ENCODE data around the gene ATP9B.

Gene ATP9B

GRCh38 chr18:79413025-79413424 is 343.8 kb downstream of the ATP9B start:
- DNase-seq (ENCODE audit: low spot score): no peak

GRCh38 chr18:79413426-79413825 is 344.2 kb downstream of the ATP9B start:
- no peak for DNase-seq (ENCODE audit: low spot score)

- no peak for DNase-seq (ENCODE audit: low spot score)
These were observed 344.7 kb downstream of the ATP9B start for GRCh38 chr18:79413901-79414300.

GRCh38 chr18:79416022-79416676 is 347.0 kb downstream of the ATP9B start:
- no peak for DNase-seq (ENCODE audit: low spot score)

GRCh38 chr18:79416677-79417052 is 347.5 kb downstream of the ATP9B start:
- DNase-seq (ENCODE audit: low spot score): no peak

- no peak for DNase-seq (ENCODE audit: low spot score)
These were observed 349.0 kb downstream of the ATP9B start for GRCh38 chr18:79418236-79418635.

GRCh38 chr18:79418642-79419041 is 349.4 kb downstream of the ATP9B start:
- DNase-seq (ENCODE audit: low spot score): no peak

GRCh38 chr18:79420033-79420745 is 351.0 kb downstream of the ATP9B start:
- DNase-seq (ENCODE audit: low spot score): no peak

- no peak for DNase-seq (ENCODE audit: low spot score)
These were observed 352.2 kb downstream of the ATP9B start for GRCh38 chr18:79421275-79421857.

GRCh38 chr18:79422022-79422782 is 353.0 kb downstream of the ATP9B start:
- peak; percentile 64 for DNase-seq (ENCODE audit: low spot score)

- DNase-seq (ENCODE audit: low spot score): no peak
These were observed 353.6 kb downstream of the ATP9B start for GRCh38 chr18:79422783-79423165.

GRCh38 chr18:79423211-79424007 is 354.2 kb downstream of the ATP9B start:
- DNase-seq (ENCODE audit: low spot score): no peak

GRCh38 chr18:79424008-79424565 is 354.9 kb downstream of the ATP9B start:
- DNase-seq (ENCODE audit: low spot score): no peak

- DNase-seq (ENCODE audit: low spot score): no peak
These were observed 355.8 kb downstream of the ATP9B start for GRCh38 chr18:79424880-79425568.

GRCh38 chr18:79425569-79425886 is 356.3 kb downstream of the ATP9B start:
- no peak for DNase-seq (ENCODE audit: low spot score)

- DNase-seq (ENCODE audit: low spot score): no peak
These were observed 357.4 kb downstream of the ATP9B start for GRCh38 chr18:79426376-79427300.

GRCh38 chr18:79427368-79428225 is 358.4 kb downstream of the ATP9B start:
- no peak for DNase-seq (ENCODE audit: low spot score)
